ENCODE measurements around the gene PIGB. TPM values are rescaled to one million over a fixed set of nuclear protein-coding genes. Genes with fewer than 3 reads are reported as not detected.
A peak's percentile ranks its signal among the peaks of the same experiment; 100 is the strongest.

PIGB gene
- 10 to 100 TPM; 13.0 to 15.3 TPM for total RNA-seq

- H3K4me3 ChIP-seq, result peak within 1 kb of the TSS; percentile 68 to 78
- DNase-seq (ENCODE audit: low spot score), result peak; percentile 82
- no peaks in the 10 kb centered on the region for H3K9me3 ChIP-seq
- H3K36me3 ChIP-seq, result no peaks in the 10 kb centered on the region
- no peaks in the 10 kb centered on the region for H3K27me3 ChIP-seq (replicated peaks; ENCODE audit: insufficient read depth)
- intact Hi-C loops (cut with DNase I), result no loop called here
- H3K27ac ChIP-seq, result peak within 1 kb of the TSS; percentile 80 to 86
- no peaks in the 10 kb centered on the region for H3K4me1 ChIP-seq (replicated peaks)
- TF ChIP-seq CTCF (IDR thresholded peaks at IDR 0.05) (peak in 2 of 4 experiments; percentile 7 to 36), POLR2AphosphoS5 (IDR thresholded peaks at IDR 0.05) (peak; percentile 94), POLR2A (IDR thresholded peaks at IDR 0.05) (peak; percentile 26)
- 2% methylated on average over 49 of the region's 49 CpGs for WGBS
Measured at GRCh38 chr15:55318588-55319494, at the start of gene PIGB, which contains the start of gene PIGBOS1. TSS of gene PIGB (plus strand) at chr15:55319222. CDS start at chr15:55319251, 29 bp downstream. TSS of gene PIGBOS1 (minus strand) at chr15:55319123. CDS start at chr15:55317792, 1,331 bp downstream.

- H3K4me1 ChIP-seq (replicated peaks), result no peaks in the 10 kb centered on the region
- H3K9me3 ChIP-seq, result no peaks in the 10 kb centered on the region
- H3K36me3 ChIP-seq, result no peaks in the 10 kb centered on the region
- TF ChIP-seq POLR2AphosphoS5 (IDR thresholded peaks at IDR 0.05) (no peak), POLR2A (IDR thresholded peaks at IDR 0.05) (no peak), CTCF (IDR thresholded peaks at IDR 0.05) (no peak)
- WGBS, result 83% methylated on average over 6 of the region's 6 CpGs
- no peak overlapping the region for H3K27ac ChIP-seq
- intact Hi-C loops (cut with DNase I), result no loop called here
- no peak for DNase-seq (ENCODE audit: low spot score)
- H3K27me3 ChIP-seq (replicated peaks; ENCODE audit: insufficient read depth), result no peaks in the 10 kb centered on the region
- H3K4me3 ChIP-seq, result no peak overlapping the region
Measured at GRCh38 chr15:55270291-55270690, 48.7 kb upstream of the PIGB start.

- no peak for DNase-seq (ENCODE audit: low spot score)
- Histone ChIP-seq H3K27me3 (replicated peaks; ENCODE audit: insufficient read depth) (no peaks in the 10 kb centered on the region), H3K4me1 (replicated peaks) (peaks cover 2% of the 10 kb centered on the region), H3K36me3 (no peaks in the 10 kb centered on the region), H3K9me3 (no peaks in the 10 kb centered on the region), H3K27ac (no peak overlapping the region), H3K4me3 (no peak overlapping the region)
- intact Hi-C loops (cut with DNase I), result no loop called here
- 91% methylated on average over 5 of the region's 5 CpGs for WGBS
- TF ChIP-seq CTCF (IDR thresholded peaks at IDR 0.05) (no peak), POLR2AphosphoS5 (IDR thresholded peaks at IDR 0.05) (no peak), POLR2A (IDR thresholded peaks at IDR 0.05) (no peak)
Measured at GRCh38 chr15:55276324-55276723, 42.7 kb upstream of the PIGB start.

- TF ChIP-seq CTCF (IDR thresholded peaks at IDR 0.05) (no peak), POLR2A (IDR thresholded peaks at IDR 0.05) (no peak), POLR2AphosphoS5 (IDR thresholded peaks at IDR 0.05) (no peak)
- no peaks in the 10 kb centered on the region for H3K27me3 ChIP-seq (replicated peaks; ENCODE audit: insufficient read depth)
- no peak for DNase-seq (ENCODE audit: low spot score)
- H3K4me3 ChIP-seq, result no peak overlapping the region
- intact Hi-C loops (cut with DNase I), result no loop called here
- peaks cover 2% of the 10 kb centered on the region for H3K4me1 ChIP-seq (replicated peaks)
- peak overlapping the region; percentile 41 to 54 for H3K27ac ChIP-seq
- 26% methylated on average over 7 of the region's 7 CpGs for WGBS
- H3K9me3 ChIP-seq, result no peaks in the 10 kb centered on the region
- no peaks in the 10 kb centered on the region for H3K36me3 ChIP-seq
Measured at GRCh38 chr15:55277116-55277564, 41.9 kb upstream of the PIGB start.
